Activated naive CD8-positive, alpha-beta T cell treated with anti-CD3 and anti-CD28 coated beads, Interleukin-2, amount 10 ng/mL, durations not matched to agents 7 days and 5 days (primary cell): ENCODE results near the gene SUMF1. TPM values are rescaled to one million over a fixed set of nuclear protein-coding genes. Genes with fewer than 3 reads are reported as not detected.

ENCODE experiments used
- ATAC-seq: fragments of 150-1000 bp; cut with Tn5 transposase; one replicate; pipeline ENCODE4 v1.10.0; 2021; ENCODE audit warnings: low read depth, moderate library complexity
- POLR2A ChIA-PET: fragments of 350-600 bp; sonication (Branson Sonifier 250); formaldehyde crosslinking; loops from one replicate; lab custom pipeline; 2021; ENCODE audit warnings: antibody characterized with exemption; lab: Charles Lee
- DNase-seq: peaks from one replicate; pipeline ENCODE4 v3.0.0; 2021
- H3K27ac Mint-ChIP-seq: one replicate; pipeline ENCODE4 v1.8.0; 2022; ENCODE audit warnings: mild to moderate bottlenecking, mixed read lengths
- H3K27me3 Mint-ChIP-seq: one replicate; pipeline ENCODE4 v1.8.0; 2022; ENCODE audit warnings: mild to moderate bottlenecking, moderate library complexity, mixed read lengths
- H3K36me3 Mint-ChIP-seq: one replicate; pipeline ENCODE4 v1.8.0; 2021; ENCODE audit warnings: mild to moderate bottlenecking, mixed read lengths
- H3K4me1 Mint-ChIP-seq: one replicate; pipeline ENCODE4 v1.8.0; 2021; ENCODE audit warnings: mixed read lengths
- H3K4me3 Mint-ChIP-seq: one replicate; pipeline ENCODE4 v1.8.0; 2022; ENCODE audit warnings: mild to moderate bottlenecking, moderate library complexity, mixed read lengths
- H3K9me3 Mint-ChIP-seq: one replicate; pipeline ENCODE4 v1.8.0; 2021; ENCODE audit warnings: mixed read lengths
- total RNA-seq, 2 experiments: library from RNA; stranded (reverse); gene quantifications; one replicate each; pipeline ENCODE4 v1.2.3, GENCODE V29; 2021

SUMF1 gene
- total RNA-seq, 2 experiments from 2014 or later: 9.1 to 13.7 TPM

GRCh38 chr3:4398120-4398940 is 68.7 kb downstream of the SUMF1 start:
- Mint-ChIP-seq H3K27ac (no peak overlapping the region), H3K36me3 (peaks cover 33% of the 10 kb centered on the region), H3K27me3 (no peaks in the 10 kb centered on the region), H3K9me3 (peaks cover 3% of the 10 kb centered on the region), H3K4me3 (no peak overlapping the region), H3K4me1 (peaks cover 33% of the 10 kb centered on the region)
- no peak for DNase-seq
- ATAC-seq: no peak
- POLR2A ChIA-PET: interaction anchor here (0.9 to 1.5 kb wide), 2 partner anchors 12 to 95 kb away, joined by 4 read pairs; partner anchors contain the start of gene ITPR1

- Mint-ChIP-seq H3K4me3 (no peak overlapping the region), H3K36me3 (peaks cover 33% of the 10 kb centered on the region), H3K9me3 (peaks cover 5% of the 10 kb centered on the region), H3K4me1 (peaks cover 38% of the 10 kb centered on the region), H3K27ac (no peak overlapping the region), H3K27me3 (no peaks in the 10 kb centered on the region)
- POLR2A ChIA-PET: interaction anchor here (0.9 to 1.5 kb wide), 2 partner anchors 13 to 96 kb away, joined by 4 read pairs; partner anchors contain the start of gene ITPR1
- no peak for ATAC-seq
- DNase-seq: no peak
These were observed 69.6 kb downstream of the SUMF1 start for GRCh38 chr3:4397466-4397865.

DNA sequence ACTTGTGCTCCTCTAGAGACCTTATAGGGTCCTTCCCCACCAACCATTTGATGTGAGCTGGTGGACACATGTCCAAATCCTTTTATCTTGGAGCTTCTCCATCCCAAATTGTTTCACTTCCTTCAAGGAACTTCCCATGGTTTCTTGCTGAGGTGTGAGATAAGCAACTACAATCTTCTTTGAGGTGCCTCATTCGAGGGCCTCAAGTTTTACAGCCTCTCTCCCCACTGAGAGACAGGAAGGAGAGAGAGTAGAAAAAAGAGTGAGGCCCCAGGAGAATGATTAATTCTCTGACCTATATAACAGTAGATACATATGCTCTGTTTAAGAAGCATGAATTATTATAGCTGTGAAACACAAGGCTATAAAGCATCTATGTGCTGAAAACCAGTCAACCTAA is 70.5 kb downstream of the SUMF1 start:
- H3K9me3 Mint-ChIP-seq: peaks cover 5% of the 10 kb centered on the region
- POLR2A ChIA-PET: no interaction called here
- ATAC-seq: no peak
- peaks cover 36% of the 10 kb centered on the region for H3K4me1 Mint-ChIP-seq
- no peaks in the 10 kb centered on the region for H3K27me3 Mint-ChIP-seq
- no peak for DNase-seq
- peak overlapping the region; percentile 10 for H3K4me3 Mint-ChIP-seq
- peaks cover 32% of the 10 kb centered on the region for H3K36me3 Mint-ChIP-seq
- peak overlapping the region; percentile 48 for H3K27ac Mint-ChIP-seq

GRCh38 chr3:4396006-4396405 is 71.1 kb downstream of the SUMF1 start:
- DNase-seq (no peak), ATAC-seq (no peak)
- H3K4me1 Mint-ChIP-seq: peaks cover 36% of the 10 kb centered on the region
- H3K9me3 Mint-ChIP-seq: peaks cover 5% of the 10 kb centered on the region
- H3K27me3 Mint-ChIP-seq: no peaks in the 10 kb centered on the region
- POLR2A ChIA-PET: interaction anchor here (2.8 kb wide), 1 partner anchor 98 kb away, joined by 21 read pairs; the partner anchor contains the start of gene ITPR1
- peak overlapping the region; percentile 48 for H3K27ac Mint-ChIP-seq
- H3K36me3 Mint-ChIP-seq: peaks cover 36% of the 10 kb centered on the region
- no peak overlapping the region for H3K4me3 Mint-ChIP-seq

GRCh38 chr3:4395448-4395847 is 71.6 kb downstream of the SUMF1 start:
- H3K36me3 Mint-ChIP-seq: peaks cover 41% of the 10 kb centered on the region
- H3K27ac Mint-ChIP-seq: peak overlapping the region; percentile 17
- H3K4me3 Mint-ChIP-seq: no peak overlapping the region
- POLR2A ChIA-PET: interaction anchor here (1.2 to 2.8 kb wide), 2 partner anchors 72 to 99 kb away, joined by 5 to 21 read pairs; partner anchors contain the start of genes ITPR1 and SUMF1
- no peaks in the 10 kb centered on the region for H3K27me3 Mint-ChIP-seq
- peaks cover 5% of the 10 kb centered on the region for H3K9me3 Mint-ChIP-seq
- peaks cover 36% of the 10 kb centered on the region for H3K4me1 Mint-ChIP-seq
- ATAC-seq (no peak), DNase-seq (no peak)

- DNase-seq (no peak), ATAC-seq (peak; percentile 24)
- H3K36me3 Mint-ChIP-seq: peaks cover 44% of the 10 kb centered on the region
- POLR2A ChIA-PET: interaction anchor here (1.0 to 2.8 kb wide), 5 partner anchors 11 to 99 kb away, joined by 3 to 21 read pairs (median 5); partner anchors contain the start of genes ITPR1 and SUMF1
- peak overlapping the region; percentile 89 for H3K27ac Mint-ChIP-seq
- peaks cover 5% of the 10 kb centered on the region for H3K9me3 Mint-ChIP-seq
- H3K4me1 Mint-ChIP-seq: peaks cover 36% of the 10 kb centered on the region
- H3K27me3 Mint-ChIP-seq: no peaks in the 10 kb centered on the region
- peak overlapping the region; percentile 49 for H3K4me3 Mint-ChIP-seq
These were observed 72.5 kb downstream of the SUMF1 start for GRCh38 chr3:4394567-4394966.

GRCh38 chr3:4394048-4394447 is 73.0 kb downstream of the SUMF1 start:
- H3K27me3 Mint-ChIP-seq: no peaks in the 10 kb centered on the region
- H3K4me1 Mint-ChIP-seq: peaks cover 38% of the 10 kb centered on the region
- H3K4me3 Mint-ChIP-seq: peak overlapping the region; percentile 49
- peaks cover 5% of the 10 kb centered on the region for H3K9me3 Mint-ChIP-seq
- H3K36me3 Mint-ChIP-seq: peaks cover 48% of the 10 kb centered on the region
- peak; percentile 89 for ATAC-seq
- POLR2A ChIA-PET: interaction anchor here (0.7 to 2.8 kb wide), 7 partner anchors 12 to 125 kb away, joined by 3 to 21 read pairs (median 5); partner anchors contain the start of genes ITPR1 and SUMF1
- peak; percentile 42 for DNase-seq
- peak overlapping the region; percentile 89 for H3K27ac Mint-ChIP-seq

DNA sequence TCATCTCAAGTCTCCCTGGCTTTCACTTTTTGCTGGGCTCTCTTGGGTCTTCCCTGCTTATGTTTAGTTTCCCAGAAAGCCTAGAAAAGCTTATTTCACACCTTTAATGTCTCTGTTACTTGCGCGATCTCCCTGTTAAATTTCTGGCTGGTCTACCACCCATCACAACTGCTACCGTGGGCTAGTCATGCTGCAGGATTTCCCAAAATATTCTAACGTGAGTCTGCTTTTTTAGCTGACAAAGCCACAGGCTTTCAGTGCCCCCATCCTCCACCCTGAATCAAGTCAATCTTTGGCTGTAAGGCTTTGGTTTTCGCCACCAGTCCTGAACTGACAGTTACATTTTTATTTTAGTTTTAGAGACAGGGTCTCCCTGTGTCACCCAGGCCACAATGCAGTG is 74.1 kb downstream of the SUMF1 start:
- Mint-ChIP-seq H3K36me3 (peaks cover 48% of the 10 kb centered on the region), H3K4me3 (no peak overlapping the region), H3K27ac (no peak overlapping the region), H3K27me3 (no peaks in the 10 kb centered on the region), H3K4me1 (peaks cover 45% of the 10 kb centered on the region), H3K9me3 (peaks cover 5% of the 10 kb centered on the region)
- POLR2A ChIA-PET: interaction anchor here (0.9 to 1.1 kb wide), 3 partner anchors 18 to 126 kb away, joined by 3 to 4 read pairs (median 3); no protein-coding TSS in a partner anchor
- ATAC-seq (no peak), DNase-seq (no peak)

DNA sequence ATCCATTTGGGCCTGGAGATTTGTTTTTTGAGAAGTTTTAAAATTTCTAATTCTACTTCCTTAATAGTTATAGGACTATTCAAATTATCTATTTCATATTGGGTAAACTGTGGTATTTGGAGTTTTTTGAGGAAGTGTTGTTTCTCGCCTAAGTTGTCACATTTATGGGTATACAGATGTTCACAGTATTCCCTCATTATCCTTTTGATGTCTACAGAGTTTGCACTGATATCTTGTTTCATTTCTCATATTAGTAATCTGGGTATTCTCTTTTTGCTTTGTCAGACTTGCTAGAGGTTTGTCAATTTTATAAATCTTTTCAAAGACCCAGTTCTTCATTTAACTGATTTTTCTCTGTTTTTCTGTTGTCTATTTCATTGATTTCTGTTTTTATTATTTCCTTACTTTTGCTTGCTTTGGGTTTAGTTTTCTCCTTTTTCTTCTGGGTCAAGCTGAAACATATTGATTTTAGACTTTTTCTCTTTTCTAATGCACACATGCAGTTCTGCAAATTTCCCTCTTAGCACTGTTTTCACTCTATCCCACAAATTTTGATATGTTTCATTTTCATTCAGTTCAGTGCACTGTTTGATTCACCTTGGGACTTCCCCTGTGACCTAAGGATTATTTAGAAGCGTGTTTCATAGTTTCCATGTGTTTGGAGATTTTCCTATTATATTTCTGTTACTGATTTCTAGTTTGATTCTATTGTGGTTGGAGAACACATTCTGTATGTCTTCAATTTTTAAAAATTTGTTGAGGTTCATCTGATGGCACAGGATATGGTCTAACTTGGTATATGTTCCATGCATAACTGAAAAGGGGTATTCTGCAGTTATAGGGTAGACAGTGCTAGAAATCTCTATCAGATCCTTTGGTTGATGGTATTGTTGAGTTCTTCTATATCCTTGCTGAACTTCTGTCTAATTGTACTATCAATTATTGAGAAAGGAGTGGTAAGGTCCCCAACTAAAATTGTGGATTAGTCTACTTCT is 79.6 kb downstream of the SUMF1 start:
- Mint-ChIP-seq H3K4me1 (peaks cover 15% of the 10 kb centered on the region), H3K27me3 (no peaks in the 10 kb centered on the region), H3K4me3 (no peak overlapping the region), H3K36me3 (peaks cover 28% of the 10 kb centered on the region), H3K27ac (no peak overlapping the region), H3K9me3 (no peaks in the 10 kb centered on the region)
- ATAC-seq: peak; percentile 45
- POLR2A ChIA-PET: no interaction called here
- no peak for DNase-seq

DNA sequence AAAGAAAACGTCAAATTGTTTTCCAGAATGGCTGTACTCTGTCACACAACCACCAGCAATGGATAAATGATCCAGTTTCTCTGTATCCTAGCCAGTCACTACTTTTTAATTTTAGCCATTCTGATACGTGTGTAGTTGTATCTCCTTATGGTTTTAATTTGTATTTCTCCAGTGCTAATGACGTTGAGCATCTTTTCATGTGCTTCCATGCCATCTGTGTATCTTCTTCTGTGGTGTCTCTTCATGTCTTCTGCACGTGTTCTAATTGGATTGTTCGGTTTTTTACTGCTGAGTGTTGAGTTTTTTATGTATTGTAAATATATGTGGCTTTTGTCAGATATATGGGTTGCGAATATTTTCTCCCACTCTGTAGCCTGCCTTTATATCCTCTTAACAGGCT is 81.9 kb downstream of the SUMF1 start:
- DNase-seq (no peak), ATAC-seq (no peak)
- peaks cover 1% of the 10 kb centered on the region for H3K9me3 Mint-ChIP-seq
- POLR2A ChIA-PET: no interaction called here
- H3K27ac Mint-ChIP-seq: no peak overlapping the region
- no peaks in the 10 kb centered on the region for H3K27me3 Mint-ChIP-seq
- peaks cover 15% of the 10 kb centered on the region for H3K4me1 Mint-ChIP-seq
- no peak overlapping the region for H3K4me3 Mint-ChIP-seq
- H3K36me3 Mint-ChIP-seq: peaks cover 26% of the 10 kb centered on the region

GRCh38 chr3:4380013-4380412 is 87.1 kb downstream of the SUMF1 start:
- no peaks in the 10 kb centered on the region for H3K27me3 Mint-ChIP-seq
- peaks cover 35% of the 10 kb centered on the region for H3K36me3 Mint-ChIP-seq
- no peak overlapping the region for H3K27ac Mint-ChIP-seq
- DNase-seq (no peak), ATAC-seq (no peak)
- POLR2A ChIA-PET: no interaction called here
- H3K4me1 Mint-ChIP-seq: no peaks in the 10 kb centered on the region
- H3K9me3 Mint-ChIP-seq: peaks cover 4% of the 10 kb centered on the region
- H3K4me3 Mint-ChIP-seq: no peak overlapping the region

DNA sequence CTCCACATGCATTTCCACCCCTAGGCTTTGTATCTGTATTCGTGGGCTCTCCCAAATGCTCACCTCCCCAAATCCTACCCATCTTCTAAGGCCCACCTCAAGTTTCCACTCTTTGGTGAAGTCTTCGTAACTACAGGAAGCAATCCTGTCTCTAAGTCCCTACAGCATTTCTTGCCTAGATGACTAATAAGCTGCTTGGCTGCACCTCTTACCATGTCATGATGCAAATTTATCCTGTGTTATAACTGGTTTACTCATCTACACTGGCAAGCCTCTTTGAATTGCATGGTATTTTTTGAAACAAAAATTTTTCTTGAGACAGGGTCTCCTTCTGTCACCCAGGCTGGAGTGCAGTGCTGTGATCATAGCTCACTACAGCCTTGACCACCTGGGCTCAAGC is 90.6 kb downstream of the SUMF1 start:
- no peak overlapping the region for H3K4me3 Mint-ChIP-seq
- no peaks in the 10 kb centered on the region for H3K27me3 Mint-ChIP-seq
- no peak for ATAC-seq
- H3K36me3 Mint-ChIP-seq: peaks cover 45% of the 10 kb centered on the region
- DNase-seq: no peak
- POLR2A ChIA-PET: no interaction called here
- H3K4me1 Mint-ChIP-seq: no peaks in the 10 kb centered on the region
- peaks cover 11% of the 10 kb centered on the region for H3K9me3 Mint-ChIP-seq
- H3K27ac Mint-ChIP-seq: no peak overlapping the region

DNA sequence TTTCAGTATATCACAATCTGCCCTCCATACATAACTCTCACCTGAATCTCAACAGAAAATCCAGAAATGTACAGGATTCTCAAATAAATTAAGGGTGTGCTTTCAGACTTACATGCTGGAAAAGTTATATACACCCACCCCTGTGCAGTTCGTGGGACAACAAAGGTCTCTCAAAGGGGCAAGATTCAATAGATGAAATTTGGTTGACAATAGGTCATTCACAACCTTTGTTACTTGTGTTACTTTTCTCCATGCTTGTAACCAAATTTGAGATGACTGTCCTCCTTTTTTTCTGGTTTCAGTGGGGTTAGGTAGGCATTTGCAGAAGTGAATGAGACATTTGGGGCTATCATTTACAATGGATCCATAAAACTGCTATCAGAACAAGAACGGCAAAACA is 91.2 kb downstream of the SUMF1 start:
- Mint-ChIP-seq H3K27ac (no peak overlapping the region), H3K27me3 (no peaks in the 10 kb centered on the region), H3K4me1 (no peaks in the 10 kb centered on the region), H3K4me3 (no peak overlapping the region), H3K36me3 (peaks cover 45% of the 10 kb centered on the region), H3K9me3 (peaks cover 11% of the 10 kb centered on the region)
- DNase-seq (no peak), ATAC-seq (no peak)
- POLR2A ChIA-PET: no interaction called here
